Measurements from ENCODE around the gene CLDN7. TPM values are rescaled to one million over a fixed set of nuclear protein-coding genes. Genes with fewer than 3 reads are reported as not detected.
A peak's percentile ranks its signal among the peaks of the same experiment; 100 is the strongest.

Gene CLDN7
- total and polyA plus RNA-seq, 7 experiments from 2014 or later, result 0.29 to 3.8 (median 1.7) TPM

- Histone ChIP-seq H3K9me3 (ENCODE audit: control insufficient read depth in 2 of 3, low read length in 3 of 3) (no peaks in the 10 kb centered on the region), H3K4me3 (ENCODE audit: low read length) (no peak overlapping the region), H3K27me3 (ENCODE audit: control insufficient read depth in 2 of 2, insufficient read depth in 2 of 2, low read length in 2 of 2) (no peaks in the 10 kb centered on the region), H3K36me3 (ENCODE audit: control insufficient read depth in 2 of 3, insufficient read depth in 3 of 3, low read length in 3 of 3) (peaks cover 5 to 46% (median 7%) of the 10 kb centered on the region in 3 experiments), H3K4me1 (ENCODE audit: control insufficient read depth in 2 of 2, insufficient read depth in 2 of 2, low read length in 2 of 2) (peaks cover 36 to 42% of the 10 kb centered on the region in 2 donors), H3K27ac (ENCODE audit: low read depth, low read length) (peak overlapping the region; percentile 92)
- ChIA-PET POLR2A (interaction anchor here (1.1 to 14.4 kb wide), 3 partner anchors 17 to 201 kb away, joined by 3 to 265 read pairs (median 14); partner anchors contain the start of genes ACADVL, DLG4 and SLC16A13), CTCF (interaction anchor here (0.5 to 1.5 kb wide), 2 partner anchors 24 to 31 kb away, joined by 3 read pairs; no protein-coding TSS in a partner anchor)
- peak overlapping the region; percentile 55 to 98 (median 83) for H3K27ac Mint-ChIP-seq
- peaks cover 50 to 74% (median 68%) of the 10 kb centered on the region in 7 donors for H3K4me1 Mint-ChIP-seq
- intact Hi-C loops (cut with micrococcal nuclease), result loop anchor here in 1 of 2 donors (5.0 to 10.0 kb wide), 2 partner anchors 450 to 918 kb away; partner anchors contain the start of genes PER1, TP53 and WRAP53
- H3K36me3 Mint-ChIP-seq, result peaks cover 7 to 28% (median 12%) of the 10 kb centered on the region in 5 donors
- peaks cover 0 to 2% (median 0%) of the 10 kb centered on the region in 5 donors for H3K27me3 Mint-ChIP-seq
- DNase-seq (no peak), ATAC-seq (no peak)
- peaks cover 0 to 7% (median 0%) of the 10 kb centered on the region in 11 donors for H3K9me3 Mint-ChIP-seq
- H3K4me3 Mint-ChIP-seq, result peak overlapping the region; percentile 88 to 98 (median 94)
Measured at GRCh38 chr17:7236808-7237207, 25.5 kb downstream of the CLDN7 start.

- intact Hi-C loops (cut with micrococcal nuclease), result loop anchor here in 1 of 2 donors (5.0 to 10.0 kb wide), 2 partner anchors 451 to 919 kb away; partner anchors contain the start of genes PER1, TP53 and WRAP53
Measured at GRCh38 chr17:7235693-7236665, 26.3 kb downstream of the CLDN7 start.

GRCh38 chr17:7234083-7234951 is 28.0 kb downstream of the CLDN7 start, which contains the start of gene DVL2:
Gene DVL2 (minus strand): TSS chr17:7234517. CDS start chr17:7234262, 255 bp downstream.
- H3K4me1 ChIP-seq (ENCODE audit: control insufficient read depth in 2 of 2, insufficient read depth in 2 of 2, low read length in 2 of 2), result peaks cover 15 to 20% of the 10 kb centered on the region in 2 donors
- Mint-ChIP-seq H3K9me3 (peaks cover 0 to 6% (median 0%) of the 10 kb centered on the region in 11 donors), H3K4me3 (peak within 1 kb of the TSS; percentile 87 to 98 (median 96)), H3K4me1 (peaks cover 41 to 61% (median 52%) of the 10 kb centered on the region in 7 donors), H3K36me3 (peaks cover 0 to 25% (median 9%) of the 10 kb centered on the region in 5 donors), H3K27ac (peak within 1 kb of the TSS; percentile 72 to 96 (median 93)), H3K27me3 (peaks cover 0 to 2% (median 0%) of the 10 kb centered on the region in 5 donors)
- no peaks in the 10 kb centered on the region for H3K27me3 ChIP-seq (ENCODE audit: control insufficient read depth in 2 of 2, insufficient read depth in 2 of 2, low read length in 2 of 2)
- peak within 1 kb of the TSS; percentile 84 for H3K27ac ChIP-seq (ENCODE audit: low read depth, low read length)
- POLR2A ChIA-PET, result interaction anchor here (0.8 to 14.4 kb wide), 13 partner anchors 8 to 339 kb away, joined by 3 to 265 read pairs (median 4); partner anchors contain the start of genes ACADVL, ACAP1, CTDNEP1 and DLG4
- intact Hi-C loops (cut with micrococcal nuclease), result loop anchor here (1.0 to 10.0 kb wide), 6 partner anchors 13 to 1817 kb away; partner anchors contain the start of genes ACADVL (in 1 of the 2), DLG4 (in 1 of the 2), NUP88 (in 1 of the 2) and PER1 (in 1 of the 2)
- ATAC-seq, result peak; percentile 76
- DNase-seq, result peak; percentile 89 to 97 (median 93)
- H3K36me3 ChIP-seq (ENCODE audit: control insufficient read depth in 2 of 3, insufficient read depth in 3 of 3, low read length in 3 of 3), result peaks cover 0 to 52% (median under 1%) of the 10 kb centered on the region in 3 experiments
- H3K9me3 ChIP-seq (ENCODE audit: control insufficient read depth in 2 of 3, low read length in 3 of 3), result no peaks in the 10 kb centered on the region
- H3K4me3 ChIP-seq (ENCODE audit: low read length), result peak within 1 kb of the TSS; percentile 71
- CTCF ChIA-PET, result interaction anchor here (0.9 to 1.4 kb wide), 4 partner anchors 11 to 62 kb away, joined by 3 to 6 read pairs (median 4); partner anchors contain the start of genes ACADVL and DLG4

More at GRCh38 chr17:7235693-7236665, 26.3 kb downstream of the CLDN7 start:
- H3K4me3 Mint-ChIP-seq, result peak overlapping the region in 9 of 10 donors; percentile 48 to 98 (median 93)
- H3K4me1 ChIP-seq (ENCODE audit: control insufficient read depth in 2 of 2, insufficient read depth in 2 of 2, low read length in 2 of 2), result peaks cover 28 to 34% of the 10 kb centered on the region in 2 donors
- CTCF ChIA-PET, result interaction anchor here (1.5 kb wide), 1 partner anchor 30 kb away, joined by 3 read pairs; no protein-coding TSS in a partner anchor
- POLR2A ChIA-PET, result interaction anchor here (0.5 to 14.4 kb wide), 7 partner anchors 12 to 100 kb away, joined by 3 to 265 read pairs (median 4); partner anchors contain the start of genes ACADVL, ACAP1, CTDNEP1 and DLG4
- no peaks in the 10 kb centered on the region for H3K9me3 ChIP-seq (ENCODE audit: control insufficient read depth in 2 of 3, low read length in 3 of 3)
- peaks cover 45 to 69% (median 60%) of the 10 kb centered on the region in 7 donors for H3K4me1 Mint-ChIP-seq
- no peak for DNase-seq
- peaks cover 7 to 24% (median 12%) of the 10 kb centered on the region in 5 donors for H3K36me3 Mint-ChIP-seq
- no peak for ATAC-seq
- H3K36me3 ChIP-seq (ENCODE audit: control insufficient read depth in 2 of 3, insufficient read depth in 3 of 3, low read length in 3 of 3), result peaks cover 5 to 46% (median 7%) of the 10 kb centered on the region in 3 experiments
- H3K9me3 Mint-ChIP-seq, result peaks cover 0 to 7% (median 0%) of the 10 kb centered on the region in 11 donors
- no peak overlapping the region for H3K4me3 ChIP-seq (ENCODE audit: low read length)
- no peaks in the 10 kb centered on the region for H3K27me3 ChIP-seq (ENCODE audit: control insufficient read depth in 2 of 2, insufficient read depth in 2 of 2, low read length in 2 of 2)
- H3K27ac ChIP-seq (ENCODE audit: low read depth, low read length), result peak overlapping the region; percentile 39
- H3K27ac Mint-ChIP-seq, result peak overlapping the region in 8 of 9 donors; percentile 34 to 98 (median 84)
- peaks cover 0 to 2% (median 0%) of the 10 kb centered on the region in 5 donors for H3K27me3 Mint-ChIP-seq

GRCh38 chr17:7233701-7234082 is 28.6 kb downstream of the CLDN7 start:
- POLR2A ChIA-PET, result interaction anchor here (0.8 to 14.4 kb wide), 12 partner anchors 9 to 340 kb away, joined by 3 to 265 read pairs (median 4); partner anchors contain the start of genes ACADVL, ACAP1, CTDNEP1 and DLG4
- intact Hi-C loops (cut with micrococcal nuclease), result loop anchor here (1.0 to 10.0 kb wide), 6 partner anchors 12 to 1816 kb away; partner anchors contain the start of genes ACADVL (in 1 of the 2), DLG4 (in 1 of the 2), NUP88 (in 1 of the 2) and PER1 (in 1 of the 2)
- peak overlapping the region; percentile 84 for H3K27ac ChIP-seq (ENCODE audit: low read depth, low read length)
- Mint-ChIP-seq H3K4me3 (peak overlapping the region; percentile 87 to 98 (median 96)), H3K36me3 (peaks cover 0 to 31% (median 10%) of the 10 kb centered on the region in 5 donors), H3K9me3 (peaks cover 0 to 6% (median 0%) of the 10 kb centered on the region in 11 donors), H3K4me1 (peaks cover 41 to 61% (median 52%) of the 10 kb centered on the region in 7 donors), H3K27ac (peak overlapping the region; percentile 72 to 96 (median 93)), H3K27me3 (peaks cover 0 to 2% (median 0%) of the 10 kb centered on the region in 5 donors)
- peak overlapping the region; percentile 71 for H3K4me3 ChIP-seq (ENCODE audit: low read length)
- CTCF ChIA-PET, result interaction anchor here (1.0 to 1.2 kb wide), 2 partner anchors 12 to 25 kb away, joined by 3 to 5 read pairs; no protein-coding TSS in a partner anchor
- peaks cover 0 to 52% (median 7%) of the 10 kb centered on the region in 3 experiments for H3K36me3 ChIP-seq (ENCODE audit: control insufficient read depth in 2 of 3, insufficient read depth in 3 of 3, low read length in 3 of 3)
- no peaks in the 10 kb centered on the region for H3K9me3 ChIP-seq (ENCODE audit: control insufficient read depth in 2 of 3, low read length in 3 of 3)
- DNase-seq (no peak), ATAC-seq (no peak)
- no peaks in the 10 kb centered on the region for H3K27me3 ChIP-seq (ENCODE audit: control insufficient read depth in 2 of 2, insufficient read depth in 2 of 2, low read length in 2 of 2)
- peaks cover 15 to 20% of the 10 kb centered on the region in 2 donors for H3K4me1 ChIP-seq (ENCODE audit: control insufficient read depth in 2 of 2, insufficient read depth in 2 of 2, low read length in 2 of 2)

- Mint-ChIP-seq H3K4me1 (peaks cover 38 to 57% (median 53%) of the 10 kb centered on the region in 7 donors), H3K27ac (peak overlapping the region in 1 of 9 donors; percentile 50), H3K4me3 (peak overlapping the region; percentile 2 to 98 (median 53)), H3K9me3 (peaks cover 0 to 6% (median 0%) of the 10 kb centered on the region in 11 donors), H3K36me3 (peaks cover 4 to 39% (median 8%) of the 10 kb centered on the region in 5 donors), H3K27me3 (peaks cover 0 to 2% (median 0%) of the 10 kb centered on the region in 5 donors)
- ChIA-PET POLR2A (interaction anchor here (0.5 to 14.4 kb wide), 3 partner anchors 13 to 426 kb away, joined by 3 to 265 read pairs (median 4); partner anchors contain the start of genes ACADVL and DLG4), CTCF (no interaction called here)
- Histone ChIP-seq H3K27me3 (ENCODE audit: control insufficient read depth in 2 of 2, insufficient read depth in 2 of 2, low read length in 2 of 2) (no peaks in the 10 kb centered on the region), H3K4me1 (ENCODE audit: control insufficient read depth in 2 of 2, insufficient read depth in 2 of 2, low read length in 2 of 2) (peaks cover 15 to 16% of the 10 kb centered on the region in 2 donors), H3K27ac (ENCODE audit: low read depth, low read length) (no peak overlapping the region), H3K9me3 (ENCODE audit: control insufficient read depth in 2 of 3, low read length in 3 of 3) (no peaks in the 10 kb centered on the region), H3K36me3 (ENCODE audit: control insufficient read depth in 2 of 3, insufficient read depth in 3 of 3, low read length in 3 of 3) (peaks cover 0 to 66% (median 8%) of the 10 kb centered on the region in 3 experiments), H3K4me3 (ENCODE audit: low read length) (no peak overlapping the region)
- no peak for DNase-seq
- ATAC-seq, result no peak
- intact Hi-C loops (cut with micrococcal nuclease), result loop anchor here in 1 of 2 donors (5.0 to 10.0 kb wide), 2 partner anchors 923 to 1815 kb away; partner anchors contain the start of genes NUP88 and PER1
Measured at GRCh38 chr17:7232114-7232513, 30.2 kb downstream of the CLDN7 start.

All from naive thymus-derived CD4-positive, alpha-beta T cell (primary cell).